HG03139 (cell line): Measurements from ENCODE around the gene MSANTD1.

ENCODE experiments used
- ATAC-seq: cut with Tn5 transposase; IDR thresholded peaks from one replicate; pipeline ENCODE4 v1.9.1; 2021; ENCODE audit not compliant: unreplicated experiment

MSANTD1 gene

DNA sequence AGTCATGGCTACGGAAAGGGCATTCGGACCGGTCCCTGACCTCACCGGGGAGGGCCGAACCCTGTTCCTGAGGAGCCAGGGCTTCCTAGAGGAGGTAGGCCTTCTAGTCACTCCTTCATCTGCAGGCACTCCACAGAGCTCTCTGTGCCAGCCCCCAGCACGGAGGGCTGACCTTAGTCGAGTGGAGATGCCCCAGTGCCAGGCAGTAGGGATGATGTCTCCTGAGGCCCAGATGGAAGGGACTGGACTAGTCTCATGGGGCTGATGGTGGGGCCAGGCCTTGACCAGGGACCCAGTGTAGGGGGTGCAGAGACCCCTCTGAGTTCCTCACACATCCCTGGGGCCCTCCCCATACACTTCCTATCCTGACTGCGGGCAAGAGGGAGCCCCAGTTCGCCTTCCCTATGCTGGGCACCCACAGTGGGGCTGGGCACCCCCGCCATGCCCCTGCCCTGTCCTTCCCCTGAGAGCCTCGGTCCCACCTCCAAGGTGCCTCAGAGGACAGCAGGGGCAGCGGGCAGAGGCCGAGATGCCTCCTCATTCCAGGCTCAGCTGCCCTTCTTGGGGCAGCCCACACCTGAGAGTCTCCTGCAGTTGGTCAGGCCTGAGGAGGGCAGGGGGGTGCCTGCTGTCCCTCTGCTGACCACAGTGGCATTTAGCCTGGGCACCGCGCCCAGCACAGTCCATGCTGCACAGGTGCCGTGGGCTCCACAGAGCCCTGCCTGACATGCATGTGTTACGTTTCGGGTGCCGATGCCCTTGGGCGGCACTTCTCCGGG lies 1.4 kb upstream of the MSANTD1 start:
- no peak for ATAC-seq

DNA sequence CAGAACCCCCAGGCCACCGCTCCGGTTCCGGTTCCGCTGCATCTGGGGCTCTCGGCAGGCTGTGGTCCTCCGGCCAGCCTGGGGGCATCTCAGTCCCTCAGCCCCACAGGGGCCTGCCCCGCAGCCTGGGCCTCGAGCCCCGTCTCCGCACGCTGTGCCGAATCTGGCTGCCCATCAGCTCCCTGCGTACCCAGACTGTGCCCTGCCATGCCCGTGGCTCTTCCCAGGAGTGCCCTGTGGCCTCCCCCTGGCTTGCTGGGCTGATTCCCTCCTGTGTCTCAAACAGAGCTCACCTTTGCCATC lies 830 bp upstream of the MSANTD1 start:
- no peak for ATAC-seq

DNA sequence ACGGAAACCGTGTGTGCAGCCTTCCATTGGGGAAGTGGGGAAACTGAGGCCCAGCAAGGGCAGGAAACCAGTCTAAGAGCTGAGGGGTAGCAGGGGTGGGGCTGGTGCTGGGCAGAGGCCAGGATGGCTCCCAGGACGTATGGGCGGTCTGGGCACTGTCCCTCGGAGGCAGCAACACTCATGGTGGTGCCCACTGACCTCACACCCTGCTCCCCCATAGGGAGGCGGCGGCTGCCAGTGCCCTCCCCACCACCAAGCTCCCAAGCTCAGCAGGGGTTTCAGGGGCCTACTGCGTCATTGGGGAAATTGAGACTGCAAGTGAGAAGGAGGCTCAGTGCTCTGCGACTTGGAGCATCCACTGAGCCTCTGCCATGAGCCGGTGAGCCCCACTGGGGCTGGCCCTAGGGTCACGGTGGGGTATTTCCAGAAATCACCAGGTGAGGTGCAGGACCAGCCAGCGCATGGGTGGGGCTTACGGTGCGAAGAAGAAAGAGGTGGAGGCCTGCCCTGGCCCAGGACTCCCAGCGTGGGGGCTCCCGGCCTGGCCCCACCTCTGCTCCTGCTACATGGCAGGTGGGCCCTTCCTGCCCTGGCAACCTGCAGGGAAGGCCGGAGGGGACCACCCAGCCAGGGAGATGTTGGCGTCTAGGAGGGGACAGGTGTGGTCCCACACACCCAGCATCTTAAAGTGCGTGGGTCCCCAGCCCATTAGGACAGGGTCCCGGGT lies 915 bp downstream of the MSANTD1 start:
- no peak for ATAC-seq

DNA sequence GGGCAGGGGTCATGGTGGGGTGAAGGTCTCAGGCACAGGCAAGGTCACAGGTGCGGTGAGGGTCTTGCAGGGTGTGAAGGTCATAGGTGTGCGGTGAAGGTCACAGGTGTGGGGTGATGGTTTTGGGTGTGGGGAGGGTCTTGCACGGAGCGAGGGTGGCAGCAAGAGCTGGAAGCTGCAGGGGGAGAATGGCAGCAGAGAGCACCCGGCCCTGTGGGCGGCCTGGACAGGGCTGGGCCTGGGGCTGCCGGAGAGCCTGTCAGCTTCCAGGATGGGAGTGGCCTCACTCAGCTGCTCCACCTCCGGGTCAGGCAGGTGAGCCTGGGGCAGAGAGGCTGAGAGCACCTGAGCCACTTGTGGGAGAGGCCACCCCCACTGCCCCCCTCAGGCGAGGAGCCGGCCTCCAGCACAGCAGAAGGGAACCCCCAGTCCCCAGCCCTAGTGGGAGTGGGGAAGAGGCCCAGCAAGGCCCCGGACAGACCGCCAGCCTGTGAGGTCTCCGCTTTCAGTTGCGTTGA lies 1.5 kb downstream of the MSANTD1 start:
- ATAC-seq, result no peak

DNA sequence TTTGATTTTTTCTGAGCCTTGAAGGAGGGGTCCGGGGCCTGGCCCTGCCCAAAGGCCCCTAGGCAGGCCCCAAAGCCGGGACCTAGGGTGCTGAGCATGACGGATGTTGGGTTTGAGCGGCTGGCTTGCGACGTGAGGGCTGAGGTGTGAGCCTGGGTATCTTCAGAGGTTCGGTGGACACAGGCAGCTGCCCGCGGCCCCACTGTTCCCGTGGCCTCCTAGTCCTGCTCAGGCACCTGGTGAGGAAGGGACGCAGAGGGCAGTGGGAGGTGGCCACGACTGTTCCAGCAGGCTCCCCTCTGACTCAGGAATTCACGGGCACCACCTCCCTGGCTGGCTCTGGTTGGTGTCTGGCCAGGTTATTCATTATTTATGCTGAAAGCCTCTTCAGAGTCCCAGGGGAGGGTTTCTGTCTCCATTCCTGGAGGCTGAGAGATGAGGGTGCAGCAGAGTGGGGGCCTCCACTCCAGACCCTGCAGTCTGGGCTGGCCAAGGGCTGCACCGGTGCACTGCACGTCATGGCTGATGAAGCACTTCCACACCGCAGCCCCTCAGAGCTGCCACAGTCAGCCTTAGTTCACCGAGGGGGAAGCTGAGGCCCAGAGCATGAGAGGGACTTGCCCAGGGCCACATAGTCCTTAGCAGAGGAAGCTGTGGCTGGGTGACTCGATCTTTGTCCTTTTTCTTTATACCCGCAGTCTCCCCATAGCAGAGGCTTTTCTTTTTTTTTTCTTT lies 2.2 kb downstream of the MSANTD1 start:
- no peak for ATAC-seq

DNA sequence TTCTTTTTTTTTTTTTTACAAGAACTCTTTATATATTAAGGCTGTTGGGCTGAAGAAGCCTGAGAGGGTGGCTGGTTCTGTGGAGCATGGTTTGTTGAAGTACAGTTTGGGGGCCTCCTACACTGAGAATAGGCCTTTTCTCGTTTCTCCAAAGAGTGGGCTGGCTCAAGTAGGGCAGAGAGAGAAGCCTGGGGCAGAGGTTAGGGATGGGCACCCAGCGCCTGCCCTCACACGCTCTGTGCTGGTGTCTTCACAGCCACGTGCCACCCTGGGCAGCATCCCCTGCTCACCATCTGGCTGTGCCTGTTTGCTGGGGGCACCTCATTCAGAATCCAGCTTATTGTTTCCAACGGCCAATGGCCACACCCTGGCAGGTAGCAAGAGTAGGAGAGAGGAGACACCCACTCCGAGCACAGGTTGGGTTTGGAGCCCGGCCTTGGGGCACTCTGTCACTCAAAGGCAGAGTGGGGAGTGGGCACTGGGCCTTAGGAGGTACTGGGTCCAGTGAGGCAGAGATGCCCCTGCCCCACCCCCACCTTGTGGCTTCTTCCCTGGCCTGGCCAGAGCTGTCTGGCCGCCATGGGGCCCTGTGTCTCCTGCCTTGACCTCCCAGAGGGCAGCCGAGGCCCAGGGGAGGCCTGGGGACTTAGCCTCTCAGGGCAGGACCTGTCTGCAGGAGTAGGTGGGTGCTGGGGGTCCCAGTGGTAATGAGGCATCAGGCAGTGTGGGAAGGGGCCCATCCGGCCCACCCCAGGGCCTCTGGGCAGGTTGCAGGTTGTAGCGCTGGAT lies 2.9 kb downstream of the MSANTD1 start:
- ATAC-seq, result no peak

DNA sequence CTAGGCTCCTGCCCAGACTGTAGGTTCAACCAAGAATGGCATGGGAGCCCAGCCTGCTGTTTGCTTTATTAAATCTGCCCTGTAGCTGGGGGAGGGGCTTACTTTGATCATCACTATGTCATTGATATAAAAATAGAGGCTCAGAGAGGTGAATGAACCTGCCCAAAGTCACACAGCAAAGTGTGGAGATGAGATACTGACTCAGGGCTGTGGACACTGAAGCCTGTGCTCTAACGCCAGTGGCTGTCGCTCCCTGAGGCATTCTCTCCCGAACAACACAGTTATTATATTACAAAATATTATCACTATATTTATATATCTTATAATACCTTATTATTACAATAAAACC lies 3.5 kb downstream of the MSANTD1 start:
- no peak for ATAC-seq

DNA sequence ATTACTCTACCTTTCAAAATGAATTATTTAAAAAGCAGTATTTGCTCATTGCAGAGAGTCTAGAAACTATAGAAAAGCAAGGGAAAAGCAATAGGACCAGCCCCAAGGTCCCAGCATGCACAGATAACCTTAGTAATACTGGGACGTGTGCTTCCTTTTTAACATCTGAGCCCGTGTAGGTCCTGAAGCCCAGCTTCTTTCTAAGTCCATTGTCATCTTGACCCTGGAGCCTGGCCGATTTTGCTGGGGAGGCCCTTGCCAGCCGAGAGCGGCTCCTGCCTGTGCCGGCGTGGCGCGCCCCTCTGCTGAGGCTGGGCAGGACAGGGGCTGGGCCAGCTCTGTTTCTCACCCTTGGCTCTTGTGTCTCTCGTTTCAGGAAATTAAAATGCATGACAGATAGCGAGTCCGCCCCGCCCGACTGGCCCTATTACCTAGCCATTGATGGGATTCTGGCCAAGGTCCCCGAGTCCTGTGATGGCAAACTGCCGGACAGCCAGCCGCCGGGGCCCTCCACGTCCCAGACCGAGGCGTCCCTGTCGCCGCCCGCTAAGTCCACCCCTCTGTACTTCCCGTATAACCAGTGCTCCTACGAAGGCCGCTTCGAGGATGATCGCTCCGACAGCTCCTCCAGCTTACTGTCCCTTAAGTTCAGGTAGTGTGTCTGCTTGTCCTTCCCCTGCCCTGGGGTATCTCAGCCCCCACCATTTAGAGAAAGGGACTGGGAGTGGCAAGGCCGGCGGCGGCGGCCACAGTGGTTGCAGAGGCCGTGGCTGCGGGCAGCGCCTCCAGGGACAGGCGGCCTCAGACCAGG lies 4.1 kb downstream of the MSANTD1 start:
- ATAC-seq, result no peak

DNA sequence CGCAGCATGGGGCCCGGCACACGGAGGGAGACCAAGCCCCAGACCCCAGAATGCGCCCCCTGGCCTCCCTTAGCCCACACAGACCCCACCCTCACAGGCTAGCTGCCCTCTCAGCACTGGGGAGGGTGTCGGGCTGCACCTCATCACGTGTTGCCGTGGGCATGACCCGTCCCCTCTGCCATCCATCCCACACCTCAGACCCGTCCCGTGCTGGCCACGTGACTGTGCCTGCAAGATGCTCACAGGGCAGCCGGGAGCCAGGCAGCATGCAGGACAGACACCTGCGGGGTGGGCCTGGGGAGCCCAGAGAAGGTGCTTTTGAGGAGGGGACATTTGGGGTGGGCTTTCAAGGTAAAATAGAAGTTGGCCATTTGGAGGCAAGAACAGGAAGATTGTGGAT lies 4.8 kb downstream of the MSANTD1 start:
- no peak for ATAC-seq

DNA sequence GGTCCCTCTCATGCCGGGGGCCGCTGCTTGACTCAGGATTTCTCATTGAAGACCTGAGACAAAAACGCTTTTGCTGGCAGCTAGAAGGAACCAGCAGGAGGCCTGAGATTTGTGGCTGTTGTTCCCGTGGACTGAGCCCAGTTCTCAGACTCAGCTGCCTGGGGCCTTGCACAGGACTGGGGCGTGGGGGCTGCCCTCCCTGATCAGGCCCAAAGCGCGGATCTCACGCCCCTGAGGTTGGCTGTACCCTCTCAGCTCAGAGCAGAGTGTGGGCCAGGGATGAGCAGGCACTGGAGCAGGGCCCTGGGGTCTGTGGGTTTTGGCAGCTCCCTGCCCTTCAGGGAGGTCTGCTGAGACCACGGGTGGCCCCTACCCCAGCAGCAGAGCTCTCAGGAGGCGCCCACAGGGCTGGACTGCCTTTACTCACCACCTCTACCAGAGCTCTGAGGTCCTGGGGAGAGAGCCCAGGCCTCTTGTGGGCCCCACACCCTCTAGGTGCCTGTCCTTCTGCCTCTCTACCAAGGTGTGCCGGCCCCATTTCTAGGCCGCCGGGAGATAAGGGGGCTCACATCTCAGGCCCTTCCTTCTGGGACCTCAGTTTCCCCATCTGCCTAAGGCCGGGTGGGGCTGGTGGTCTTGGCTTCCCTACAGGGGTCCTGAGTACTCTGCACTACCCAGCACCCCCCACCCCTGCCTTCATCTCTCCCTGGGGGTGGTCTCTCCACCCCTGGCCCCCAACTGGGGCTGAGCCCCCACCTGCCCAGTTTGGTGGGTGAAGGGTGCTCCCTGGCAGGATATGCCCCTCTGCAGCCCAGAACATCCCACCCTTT lies 5.6 kb downstream of the MSANTD1 start:
- ATAC-seq, result no peak

DNA sequence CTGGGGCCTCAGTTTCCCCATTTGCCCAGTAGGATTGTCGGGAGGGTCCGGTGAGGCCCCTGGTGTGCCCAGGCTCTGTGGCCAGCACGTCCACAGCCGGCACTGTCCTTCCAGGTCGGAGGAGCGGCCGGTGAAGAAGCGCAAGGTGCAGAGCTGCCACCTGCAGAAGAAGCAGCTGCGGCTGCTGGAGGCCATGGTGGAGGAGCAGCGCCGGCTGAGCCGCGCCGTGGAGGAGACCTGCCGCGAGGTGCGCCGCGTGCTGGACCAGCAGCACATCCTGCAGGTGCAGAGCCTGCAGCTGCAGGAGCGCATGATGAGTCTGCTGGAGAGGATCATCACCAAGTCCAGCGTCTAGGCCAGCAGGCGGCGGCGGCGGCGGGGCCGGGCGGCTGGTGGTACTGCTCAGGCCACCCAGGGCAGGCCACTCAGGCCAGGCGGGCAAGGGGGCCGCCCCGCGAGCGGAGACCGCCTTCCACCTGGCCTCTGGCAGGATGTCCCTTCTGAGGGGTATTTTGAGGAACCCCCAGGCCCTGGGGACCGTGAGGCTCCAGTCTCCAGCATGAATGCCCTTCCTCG lies 6.7 kb downstream of the MSANTD1 start:
- ATAC-seq, result no peak

DNA sequence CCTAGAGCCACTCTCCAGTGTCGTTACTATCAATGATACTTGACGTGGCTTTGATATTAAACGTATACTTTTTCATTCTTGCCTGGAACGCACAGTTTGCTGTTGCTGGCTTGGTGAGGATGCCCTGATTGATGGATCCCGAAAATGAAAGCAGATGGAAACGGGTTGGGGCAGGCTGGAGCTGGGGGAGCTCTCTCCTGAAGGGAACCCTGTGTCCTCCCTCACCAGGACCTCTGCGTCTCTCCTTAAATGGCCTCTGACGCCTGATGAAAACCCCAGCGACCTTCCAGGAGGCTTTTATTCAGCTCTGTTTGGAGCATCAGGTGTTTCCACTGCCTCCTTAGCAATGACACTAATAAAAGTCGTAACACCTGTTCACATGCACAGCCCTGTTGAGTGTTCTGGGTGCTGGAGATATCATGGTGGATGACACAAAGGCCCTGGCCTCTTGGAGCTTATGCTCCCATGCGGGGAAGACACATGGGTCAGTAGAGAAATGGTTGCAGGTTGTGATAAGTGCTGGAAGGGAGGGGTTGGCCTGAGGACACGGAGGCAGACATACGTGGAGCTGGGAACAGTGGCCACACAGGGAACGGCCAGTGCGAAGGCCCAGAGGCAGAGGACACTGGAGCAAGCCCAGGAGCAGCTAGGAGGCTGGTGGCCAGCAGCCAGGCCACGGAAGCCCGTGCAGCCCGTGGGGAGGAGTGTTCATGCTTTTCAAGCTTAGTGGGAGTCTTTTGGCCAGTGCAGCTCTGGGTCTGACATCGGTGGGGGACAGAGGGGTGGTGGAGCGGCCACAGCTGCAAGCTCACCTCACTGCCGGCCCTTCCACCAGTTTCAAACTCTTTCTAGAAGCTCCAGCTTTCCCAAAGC lies 7.5 kb downstream of the MSANTD1 start:
- ATAC-seq, result no peak

DNA sequence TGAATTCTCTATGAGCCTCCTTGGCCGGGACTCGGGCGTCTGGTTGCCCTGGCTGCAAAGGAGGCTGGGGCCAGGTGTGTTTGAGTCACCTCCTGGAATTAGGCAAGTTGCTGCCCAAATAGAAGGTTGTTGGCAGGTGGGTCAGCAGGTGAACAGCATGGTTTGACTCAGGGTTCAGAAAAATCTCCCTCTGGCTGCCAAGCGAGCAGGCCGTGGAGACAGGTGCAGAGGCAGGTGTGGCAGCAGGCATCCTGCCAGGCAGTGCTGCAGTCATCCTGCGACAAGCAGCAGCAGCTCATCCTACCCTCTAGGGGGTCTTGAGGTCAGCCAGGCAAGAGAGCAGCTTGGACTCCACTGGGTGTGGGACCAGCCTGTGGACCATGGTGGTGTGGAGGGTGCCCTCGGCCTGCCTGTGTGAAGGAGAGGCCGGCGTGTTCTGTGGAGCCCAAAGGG lies 8.2 kb downstream of the MSANTD1 start:
- ATAC-seq, result no peak

DNA sequence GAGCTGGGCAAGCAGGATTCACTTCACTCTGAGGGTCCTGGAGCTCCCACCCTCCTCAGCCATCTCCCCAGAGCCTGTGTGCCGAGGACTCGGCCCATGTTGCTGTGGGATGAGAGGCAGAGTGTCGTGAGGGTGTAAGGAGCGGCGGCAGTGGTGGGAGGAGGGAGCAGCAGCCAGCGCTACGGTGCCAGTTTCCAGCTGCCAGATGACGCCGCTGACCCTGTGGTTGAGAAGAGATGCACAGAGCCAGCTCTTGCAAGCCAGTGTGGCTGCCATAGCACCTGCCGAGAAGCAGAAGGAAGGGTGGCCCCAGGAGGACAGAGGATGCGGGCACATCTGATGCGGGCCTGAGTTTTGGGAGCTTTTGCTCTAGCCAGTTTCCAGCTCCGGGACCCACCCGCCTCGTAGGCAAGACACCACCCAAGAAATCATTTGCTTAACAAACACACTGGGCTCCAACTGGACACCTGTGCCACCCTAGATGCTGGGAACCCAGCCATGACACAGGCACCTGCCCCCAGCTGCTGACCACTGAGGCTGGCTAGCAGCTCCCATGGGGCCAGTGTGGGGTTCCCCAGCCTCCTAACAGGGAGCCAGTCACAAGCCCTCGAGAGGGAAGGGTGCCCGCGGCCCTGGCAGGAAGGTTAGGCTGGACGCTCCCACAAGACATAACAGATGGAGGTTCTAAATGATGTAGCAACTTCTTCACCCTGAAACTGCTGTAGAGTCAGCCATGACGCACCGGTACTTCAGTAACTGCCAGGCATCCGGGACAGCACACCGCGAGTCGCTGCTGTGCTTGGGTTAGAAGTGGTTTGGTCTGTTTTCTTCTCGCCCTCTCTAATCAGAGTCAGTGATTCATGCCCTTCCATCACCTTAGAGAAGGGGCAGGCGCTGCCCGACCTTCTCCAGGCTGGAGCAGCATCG lies 8.9 kb downstream of the MSANTD1 start:
- ATAC-seq, result no peak

DNA sequence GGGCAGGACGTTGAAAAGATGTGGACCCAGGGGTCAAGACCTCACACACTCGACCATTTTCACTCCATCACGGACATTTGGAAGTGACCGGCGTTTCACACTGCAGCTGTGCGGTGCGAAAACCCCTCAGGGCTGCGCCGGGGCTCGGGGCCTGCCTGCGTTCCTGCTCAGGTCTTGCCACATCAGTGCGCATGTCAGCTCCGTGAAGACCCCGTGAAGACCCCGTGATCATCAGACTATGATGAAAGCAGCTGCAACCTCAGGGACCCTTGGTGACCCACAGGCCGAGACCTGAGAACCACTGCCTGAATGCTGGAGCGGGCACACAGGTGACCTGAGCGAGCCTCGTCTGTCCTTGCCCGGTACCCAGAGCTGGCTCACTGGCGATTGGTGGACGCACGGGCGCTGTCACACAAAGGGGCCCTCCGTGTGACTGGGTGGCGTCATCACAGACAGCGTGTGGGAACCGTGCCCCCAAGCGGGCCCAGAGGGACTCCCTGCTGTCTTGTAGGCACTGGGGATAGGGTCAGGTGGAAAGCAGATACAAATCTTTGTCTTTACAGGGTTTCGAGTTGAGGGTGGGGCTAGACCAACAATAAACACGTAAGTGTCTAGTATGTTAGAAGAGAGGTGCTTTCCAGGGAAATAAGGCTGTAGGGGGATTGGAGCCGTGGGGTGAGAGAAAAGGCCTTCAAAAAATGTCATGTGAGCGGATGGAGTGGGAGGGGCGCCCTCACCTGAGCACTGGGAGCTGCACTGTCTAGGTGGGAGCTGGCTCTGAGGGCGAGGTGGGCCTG lies 12.7 kb downstream of the MSANTD1 start:
- ATAC-seq, result no peak
